GM21367 (cell line): ENCODE data around the gene TBX1.

Experiments
- ATAC-seq: cut with Tn5 transposase; IDR thresholded peaks from one replicate; pipeline ENCODE4 v1.9.1; 2021; ENCODE audit not compliant: unreplicated experiment

Gene TBX1

GRCh38 chr22:19760058-19760950 is at the start of gene TBX1:
TBX1 (plus strand) TSS chr22:19760778; CDS start chr22:19760844, 66 bp downstream.
- no peak for ATAC-seq

- no peak for ATAC-seq
Observed at GRCh38 chr22:19713245-19713644, 47.3 kb upstream of the TBX1 start.

- ATAC-seq, result no peak
Observed at GRCh38 chr22:19713650-19714311, 46.8 kb upstream of the TBX1 start.

- ATAC-seq, result no peak
Observed at GRCh38 chr22:19714312-19715187, 46.0 kb upstream of the TBX1 start, which contains the start of gene SEPTIN5. SEPTIN5 (plus strand) TSS chr22:19714503; CDS start chr22:19714589, 86 bp downstream.

GRCh38 chr22:19715188-19715930 is 45.2 kb upstream of the TBX1 start:
- ATAC-seq, result no peak

GRCh38 chr22:19716041-19716828 is 44.3 kb upstream of the TBX1 start:
- no peak for ATAC-seq

GRCh38 chr22:19716829-19717105 is 43.8 kb upstream of the TBX1 start:
- ATAC-seq, result no peak

- ATAC-seq, result no peak
Observed at GRCh38 chr22:19717181-19717580, 43.4 kb upstream of the TBX1 start.

- no peak for ATAC-seq
Observed at GRCh38 chr22:19717691-19718455, 42.7 kb upstream of the TBX1 start.

GRCh38 chr22:19718456-19719049 is 42.0 kb upstream of the TBX1 start:
- ATAC-seq, result no peak

- ATAC-seq, result no peak
Observed at GRCh38 chr22:19719050-19719482, 41.5 kb upstream of the TBX1 start.

GRCh38 chr22:19719488-19720021 is 41.0 kb upstream of the TBX1 start:
- ATAC-seq, result no peak

GRCh38 chr22:19720150-19720827 is 40.3 kb upstream of the TBX1 start:
- ATAC-seq, result no peak

- ATAC-seq, result no peak
Observed at GRCh38 chr22:19720999-19721329, 39.6 kb upstream of the TBX1 start.

- ATAC-seq, result no peak
Observed at GRCh38 chr22:19721330-19722177, 39.0 kb upstream of the TBX1 start.

GRCh38 chr22:19722178-19722981 is 38.2 kb upstream of the TBX1 start:
- ATAC-seq, result no peak

- ATAC-seq, result no peak
Observed at GRCh38 chr22:19722982-19723231, 37.7 kb upstream of the TBX1 start.
